Mesothelial cell of epicardium (in vitro differentiated cells): Measurements from ENCODE around the gene RABL2A. TPM values are rescaled to one million over a fixed set of nuclear protein-coding genes. Genes with fewer than 3 reads are reported as not detected.

ENCODE experiments used
- DNase-seq, 2 experiments: peaks; one replicate each; pipeline ENCODE4 v3.0.0; 2021; ENCODE audit warnings: low spot score in 2 of 2; ENCODE audit not compliant: unreplicated experiment in 2 of 2
- H3K27ac Mint-ChIP-seq: 2 replicates; pipeline ENCODE4 v1.8.0; 2021; ENCODE audit warnings: mixed read lengths
- H3K27me3 Mint-ChIP-seq: 2 replicates; pipeline ENCODE4 v1.8.0; 2021; ENCODE audit warnings: low read depth, mixed read lengths
- H3K36me3 Mint-ChIP-seq: 2 replicates; pipeline ENCODE4 v1.8.0; 2021; ENCODE audit warnings: mixed read lengths
- H3K4me1 Mint-ChIP-seq: 2 replicates; pipeline ENCODE4 v1.8.0; 2021; ENCODE audit warnings: mixed read lengths
- H3K4me3 Mint-ChIP-seq: 2 replicates; pipeline ENCODE4 v1.8.0; 2021; ENCODE audit warnings: mild to moderate bottlenecking, moderate library complexity, mixed read lengths
- H3K9me3 Mint-ChIP-seq: 2 replicates; pipeline ENCODE4 v1.8.0; 2021; ENCODE audit warnings: mixed read lengths
- CTCF ChIP-seq: fragments of 200-600 bp; sonication (generic); IDR thresholded peaks from one replicate; pipeline ENCODE4 v1.5.0; 2021; ENCODE audit warnings: antibody characterized with exemption; ENCODE audit not compliant: unreplicated experiment
- total RNA-seq: library from RNA; stranded (reverse); gene quantifications from 3 replicates; pipeline ENCODE4 v1.2.1, GENCODE V29; 2021

RABL2A gene
- total RNA-seq, 1 donor from 2014 or later = 44.2 TPM

GRCh38 chr2:113672326-113672932, 45.4 kb downstream of the RABL2A start:
- no peak overlapping the region for H3K4me3 Mint-ChIP-seq
- no peak overlapping the region for H3K27ac Mint-ChIP-seq
- TF ChIP-seq CTCF = no peak
- no peaks in the 10 kb centered on the region for H3K4me1 Mint-ChIP-seq
- H3K27me3 Mint-ChIP-seq = peaks cover 19% of the 10 kb centered on the region
- H3K36me3 Mint-ChIP-seq = no peaks in the 10 kb centered on the region
- H3K9me3 Mint-ChIP-seq = no peaks in the 10 kb centered on the region
- DNase-seq = no peak

GRCh38 chr2:113675875-113676274, 48.8 kb downstream of the RABL2A start:
- no peak for TF ChIP-seq CTCF
- no peaks in the 10 kb centered on the region for H3K36me3 Mint-ChIP-seq
- no peak for DNase-seq
- H3K9me3 Mint-ChIP-seq = no peaks in the 10 kb centered on the region
- no peaks in the 10 kb centered on the region for H3K4me1 Mint-ChIP-seq
- H3K4me3 Mint-ChIP-seq = no peak overlapping the region
- peaks cover 29% of the 10 kb centered on the region for H3K27me3 Mint-ChIP-seq
- no peak overlapping the region for H3K27ac Mint-ChIP-seq

GRCh38 chr2:113676623-113677266, 49.7 kb downstream of the RABL2A start:
- Mint-ChIP-seq H3K36me3 (no peaks in the 10 kb centered on the region), H3K27me3 (peaks cover 29% of the 10 kb centered on the region), H3K27ac (no peak overlapping the region), H3K4me3 (no peak overlapping the region), H3K4me1 (no peaks in the 10 kb centered on the region), H3K9me3 (peaks cover 2% of the 10 kb centered on the region)
- no peak for TF ChIP-seq CTCF
- no peak for DNase-seq

GRCh38 chr2:113677330-113677729, 50.3 kb downstream of the RABL2A start:
- Mint-ChIP-seq H3K4me3 (no peak overlapping the region), H3K27ac (no peak overlapping the region), H3K27me3 (peaks cover 30% of the 10 kb centered on the region), H3K36me3 (no peaks in the 10 kb centered on the region), H3K4me1 (no peaks in the 10 kb centered on the region), H3K9me3 (peaks cover 8% of the 10 kb centered on the region)
- DNase-seq = no peak
- TF ChIP-seq CTCF = no peak

- Mint-ChIP-seq H3K4me1 (no peaks in the 10 kb centered on the region), H3K9me3 (peaks cover 17% of the 10 kb centered on the region), H3K27ac (no peak overlapping the region), H3K27me3 (peaks cover 26% of the 10 kb centered on the region), H3K36me3 (no peaks in the 10 kb centered on the region), H3K4me3 (no peak overlapping the region)
- TF ChIP-seq CTCF = no peak
- no peak for DNase-seq
Observed at GRCh38 chr2:113679457-113679856, 52.4 kb downstream of the RABL2A start.
